Measurements from ENCODE around the gene RIOK2.

RIOK2 gene

GRCh38 chr5:97223596-97223995 lies 40.5 kb upstream of the RIOK2 start:
- no peak overlapping the region for H3K4me2 ChIP-seq (ENCODE audit: low read depth, low read length, poor library complexity, severe bottlenecking)
- no peak overlapping the region for H2AFZ ChIP-seq (ENCODE audit: low read length)
- H4K20me1 ChIP-seq (ENCODE audit: insufficient read depth, low read length, poor library complexity, severe bottlenecking): no peaks in the 10 kb centered on the region
- H3K4me1 ChIP-seq (ENCODE audit: insufficient read depth, low read length, poor library complexity, severe bottlenecking): no peaks in the 10 kb centered on the region
- no peaks in the 10 kb centered on the region for H3K79me2 ChIP-seq (ENCODE audit: insufficient read depth, low read length)
- H3F3A ChIP-seq (ENCODE audit: low read depth): no peaks in the 10 kb centered on the region
- no peak for TF ChIP-seq EZH2phosphoT487 (IDR thresholded peaks at IDR 0.05; ENCODE audit: borderline replicate concordance)
- TF ChIP-seq, protein P1, sequence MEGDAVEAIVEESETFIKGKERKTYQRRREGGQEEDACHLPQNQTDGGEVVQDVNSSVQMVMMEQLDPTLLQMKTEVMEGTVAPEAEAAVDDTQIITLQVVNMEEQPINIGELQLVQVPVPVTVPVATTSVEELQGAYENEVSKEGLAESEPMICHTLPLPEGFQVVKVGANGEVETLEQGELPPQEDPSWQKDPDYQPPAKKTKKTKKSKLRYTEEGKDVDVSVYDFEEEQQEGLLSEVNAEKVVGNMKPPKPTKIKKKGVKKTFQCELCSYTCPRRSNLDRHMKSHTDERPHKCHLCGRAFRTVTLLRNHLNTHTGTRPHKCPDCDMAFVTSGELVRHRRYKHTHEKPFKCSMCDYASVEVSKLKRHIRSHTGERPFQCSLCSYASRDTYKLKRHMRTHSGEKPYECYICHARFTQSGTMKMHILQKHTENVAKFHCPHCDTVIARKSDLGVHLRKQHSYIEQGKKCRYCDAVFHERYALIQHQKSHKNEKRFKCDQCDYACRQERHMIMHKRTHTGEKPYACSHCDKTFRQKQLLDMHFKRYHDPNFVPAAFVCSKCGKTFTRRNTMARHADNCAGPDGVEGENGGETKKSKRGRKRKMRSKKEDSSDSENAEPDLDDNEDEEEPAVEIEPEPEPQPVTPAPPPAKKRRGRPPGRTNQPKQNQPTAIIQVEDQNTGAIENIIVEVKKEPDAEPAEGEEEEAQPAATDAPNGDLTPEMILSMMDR (conservative IDR thresholded peaks at IDR 0.05; ENCODE audit: low read length): no peak
- H3K9me3 ChIP-seq (ENCODE audit: insufficient read depth, low read depth, low read length): no peaks in the 10 kb centered on the region
- no peak overlapping the region for H3K4me3 ChIP-seq (ENCODE audit: low read length, poor library complexity, severe bottlenecking)
- no peak overlapping the region for H3K9ac ChIP-seq (ENCODE audit: low read depth, low read length, poor library complexity, severe bottlenecking)
- H3K36me3 ChIP-seq (ENCODE audit: insufficient read depth, low read length): no peaks in the 10 kb centered on the region
- no peaks in the 10 kb centered on the region for H3K27me3 ChIP-seq (ENCODE audit: insufficient read depth, low read length, poor library complexity, severe bottlenecking)
- no peaks in the 10 kb centered on the region for H3K9me2 ChIP-seq (replicated peaks; ENCODE audit: low read depth, low read length)

GRCh38 chr5:97209343-97209742 lies 26.3 kb upstream of the RIOK2 start:
- TF ChIP-seq, protein P1 (conservative IDR thresholded peaks at IDR 0.05; ENCODE audit: low read length): no peak
- no peak for TF ChIP-seq EZH2phosphoT487 (IDR thresholded peaks at IDR 0.05; ENCODE audit: borderline replicate concordance)

DNA sequence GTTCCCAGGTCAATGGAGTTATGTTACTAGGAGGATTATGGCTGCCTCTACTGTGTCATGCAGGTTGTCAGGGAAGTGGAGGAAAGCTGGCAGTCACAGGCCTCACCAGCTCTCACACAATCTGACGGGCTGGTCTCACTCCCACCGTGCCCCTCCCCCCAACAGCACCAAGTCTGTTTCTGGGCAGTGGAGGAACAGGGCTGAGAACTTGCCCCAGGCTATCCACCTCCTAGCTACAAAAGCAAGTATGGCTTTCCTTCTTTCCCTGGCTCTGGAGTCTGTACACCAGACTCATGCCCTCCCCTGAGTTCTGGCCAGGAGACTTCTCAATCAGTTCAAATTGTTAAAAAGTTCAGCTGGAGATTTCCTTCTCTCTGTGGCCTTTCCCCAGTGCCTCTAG lies 25.7 kb upstream of the RIOK2 start:
- no peaks in the 10 kb centered on the region for H3K9me3 ChIP-seq (ENCODE audit: insufficient read depth, low read depth, low read length)
- H3K27me3 ChIP-seq (ENCODE audit: insufficient read depth, low read length, poor library complexity, severe bottlenecking): no peaks in the 10 kb centered on the region
- no peaks in the 10 kb centered on the region for H4K20me1 ChIP-seq (ENCODE audit: insufficient read depth, low read length, poor library complexity, severe bottlenecking)
- H3K9ac ChIP-seq (ENCODE audit: low read depth, low read length, poor library complexity, severe bottlenecking): no peak overlapping the region
- H3K36me3 ChIP-seq (ENCODE audit: insufficient read depth, low read length): no peaks in the 10 kb centered on the region
- no peak overlapping the region for H3K4me2 ChIP-seq (ENCODE audit: low read depth, low read length, poor library complexity, severe bottlenecking)
- H2AFZ ChIP-seq (ENCODE audit: low read length): no peak overlapping the region
- no peak for TF ChIP-seq EZH2phosphoT487 (IDR thresholded peaks at IDR 0.05; ENCODE audit: borderline replicate concordance)
- TF ChIP-seq, protein P1 (conservative IDR thresholded peaks at IDR 0.05; ENCODE audit: low read length): no peak
- no peaks in the 10 kb centered on the region for H3K79me2 ChIP-seq (ENCODE audit: insufficient read depth, low read length)
- H3K9me2 ChIP-seq (replicated peaks; ENCODE audit: low read depth, low read length): no peaks in the 10 kb centered on the region
- H3K4me1 ChIP-seq (ENCODE audit: insufficient read depth, low read length, poor library complexity, severe bottlenecking): no peaks in the 10 kb centered on the region
- no peaks in the 10 kb centered on the region for H3F3A ChIP-seq (ENCODE audit: low read depth)
- H3K4me3 ChIP-seq (ENCODE audit: low read length, poor library complexity, severe bottlenecking): no peak overlapping the region

More at GRCh38 chr5:97209343-97209742, 26.3 kb upstream of the RIOK2 start:
- H3K36me3 ChIP-seq (ENCODE audit: insufficient read depth, low read length): no peaks in the 10 kb centered on the region
- no peaks in the 10 kb centered on the region for H3K27me3 ChIP-seq (ENCODE audit: insufficient read depth, low read length, poor library complexity, severe bottlenecking)
- no peaks in the 10 kb centered on the region for H3K4me1 ChIP-seq (ENCODE audit: insufficient read depth, low read length, poor library complexity, severe bottlenecking)
- no peaks in the 10 kb centered on the region for H3F3A ChIP-seq (ENCODE audit: low read depth)
- no peak overlapping the region for H3K9ac ChIP-seq (ENCODE audit: low read depth, low read length, poor library complexity, severe bottlenecking)
- H2AFZ ChIP-seq (ENCODE audit: low read length): no peak overlapping the region
- no peak overlapping the region for H3K4me2 ChIP-seq (ENCODE audit: low read depth, low read length, poor library complexity, severe bottlenecking)
- H3K79me2 ChIP-seq (ENCODE audit: insufficient read depth, low read length): no peaks in the 10 kb centered on the region
- H3K4me3 ChIP-seq (ENCODE audit: low read length, poor library complexity, severe bottlenecking): no peak overlapping the region
- H3K9me2 ChIP-seq (replicated peaks; ENCODE audit: low read depth, low read length): no peaks in the 10 kb centered on the region
- H4K20me1 ChIP-seq (ENCODE audit: insufficient read depth, low read length, poor library complexity, severe bottlenecking): no peaks in the 10 kb centered on the region
- no peaks in the 10 kb centered on the region for H3K9me3 ChIP-seq (ENCODE audit: insufficient read depth, low read depth, low read length)
